Cortex of kidney (tissue), 1 donor: Measurements from ENCODE around the gene SLC30A9.

Source experiments
- DNase-seq: peaks from one replicate; lab custom pipeline; 2025; lab: John Stamatoyannopoulos, UW

The SLC30A9 gene

DNA sequence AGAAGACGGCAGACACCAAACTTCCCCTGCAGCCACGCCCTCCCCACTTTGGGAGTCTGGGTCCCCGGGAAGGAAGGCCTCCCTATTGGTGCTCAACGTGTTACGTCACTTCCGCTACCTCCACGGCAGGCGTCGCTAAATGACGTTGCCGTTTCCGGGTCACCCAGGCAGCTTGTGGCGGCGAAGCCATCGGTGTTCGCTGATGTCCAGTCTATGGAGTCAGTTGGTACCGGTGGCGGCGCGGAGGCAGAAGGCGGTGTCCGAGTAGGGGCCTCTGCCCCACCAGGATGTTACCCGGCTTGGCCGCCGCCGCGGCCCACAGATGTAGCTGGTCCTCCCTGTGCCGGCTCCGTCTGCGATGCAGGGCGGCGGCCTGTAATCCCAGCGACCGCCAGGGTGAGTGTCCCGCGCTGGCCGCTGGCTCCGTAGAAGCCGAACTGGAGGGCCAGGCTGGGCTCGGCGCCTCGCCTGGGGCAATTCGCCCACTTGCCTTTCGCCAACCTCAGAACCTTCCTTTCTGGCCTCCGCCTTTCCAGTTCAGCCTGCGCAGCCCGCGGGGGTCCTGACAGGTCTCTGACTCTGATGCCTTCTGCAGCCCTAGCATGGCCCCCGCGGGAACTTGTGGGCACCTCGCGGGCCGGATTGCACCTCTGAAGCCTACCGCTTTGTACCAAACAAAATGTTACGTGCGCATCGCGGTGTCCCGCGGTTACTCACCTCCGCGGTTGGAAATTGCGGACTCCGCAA, at the start of gene SLC30A9:
SLC30A9 (plus strand) TSS at position 166 of the 747 bp plus-strand sequence; CDS start at position 288, 122 bp downstream.
- DNase-seq: no peak

GRCh38 chr4:41940834-41941233, 49.5 kb upstream of the SLC30A9 start:
- no peak for DNase-seq

DNA sequence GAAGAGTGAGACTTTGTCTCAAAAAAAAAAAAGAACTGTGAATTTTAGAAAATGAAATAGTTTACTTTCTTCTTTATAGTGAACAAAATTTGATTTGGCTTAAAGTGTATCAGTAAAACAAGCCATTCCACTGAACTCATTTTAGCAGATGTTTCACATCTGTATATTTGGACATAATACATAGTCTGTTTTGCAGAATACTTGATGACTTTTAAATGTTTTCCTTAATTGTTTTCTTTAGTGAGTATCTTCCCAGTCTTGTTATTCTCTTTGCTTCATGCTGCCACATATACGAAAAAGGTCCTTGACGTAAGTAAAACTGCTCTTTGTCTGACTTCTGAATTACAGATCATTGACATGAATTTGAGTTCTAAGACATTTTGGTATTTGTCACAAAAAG, 46.8 kb upstream of the SLC30A9 start:
- no peak for DNase-seq

DNA sequence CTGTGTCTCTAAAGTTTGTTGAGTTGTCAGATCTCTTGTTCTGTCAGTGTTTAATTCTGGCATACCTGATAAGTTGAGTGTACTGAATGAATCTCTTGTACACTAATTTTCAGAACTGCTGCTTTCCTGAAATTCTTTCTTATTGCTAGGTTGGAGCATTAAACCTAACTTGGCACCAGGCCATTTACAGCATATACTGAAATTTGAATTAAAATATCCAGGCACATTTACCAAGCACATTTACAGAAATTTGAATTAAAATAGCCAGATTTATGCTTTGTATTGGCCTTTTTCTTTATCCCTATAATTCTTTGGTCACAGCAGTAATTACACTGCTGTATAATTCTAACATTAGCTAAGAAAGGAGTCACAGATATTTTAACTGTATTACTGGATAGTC, 46.2 kb upstream of the SLC30A9 start:
- DNase-seq: no peak

- no peak for DNase-seq
Observed at GRCh38 chr4:41949531-41949930, 40.8 kb upstream of the SLC30A9 start.

GRCh38 chr4:41957634-41958033, 32.7 kb upstream of the SLC30A9 start:
- no peak for DNase-seq

- no peak for DNase-seq
Observed at GRCh38 chr4:41963105-41963504, 27.2 kb upstream of the SLC30A9 start.

- no peak for DNase-seq
Observed at GRCh38 chr4:41964401-41964800, 25.9 kb upstream of the SLC30A9 start.

GRCh38 chr4:41967392-41967791, 22.9 kb upstream of the SLC30A9 start:
- no peak for DNase-seq

DNA sequence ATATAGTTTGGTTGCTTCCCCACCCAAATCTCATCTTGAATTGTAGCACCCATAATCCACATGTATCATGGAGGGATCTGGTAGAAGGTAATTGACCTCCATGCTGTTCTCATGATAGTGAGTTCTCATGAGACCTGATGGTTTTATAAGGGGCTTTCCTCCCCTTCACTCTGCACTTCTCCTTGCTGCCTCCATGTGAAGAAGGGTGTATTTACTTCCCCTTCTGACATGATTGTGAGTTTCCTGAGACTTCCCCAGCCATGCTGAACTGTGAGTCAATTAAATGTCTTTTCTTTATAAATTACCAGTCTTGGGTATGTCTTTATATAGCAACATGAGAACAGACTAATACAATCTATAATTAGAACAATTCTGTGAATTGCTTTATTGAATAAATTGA, 20.7 kb upstream of the SLC30A9 start:
- no peak for DNase-seq

DNA sequence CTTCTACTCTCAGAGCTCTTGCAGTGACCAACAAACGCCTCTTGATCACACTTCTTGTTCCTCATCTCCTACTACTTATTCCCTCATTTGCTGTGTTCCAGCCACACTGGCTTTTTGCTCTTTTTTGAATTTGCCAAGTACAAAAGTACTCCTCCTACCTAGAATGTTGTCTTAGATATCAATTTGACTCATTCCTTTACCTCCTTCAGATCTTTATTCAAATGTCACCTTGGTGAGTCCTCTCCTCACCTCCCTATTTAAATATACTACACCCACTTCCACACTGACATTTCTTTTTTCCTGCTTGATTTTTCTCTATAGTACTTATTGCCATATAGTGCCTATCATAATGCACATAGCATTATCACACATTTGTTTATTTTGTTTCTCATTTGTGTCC, 15.0 kb upstream of the SLC30A9 start:
- DNase-seq: no peak

GRCh38 chr4:41976775-41977516, 13.4 kb upstream of the SLC30A9 start:
- DNase-seq: no peak

GRCh38 chr4:41977709-41978108, 12.6 kb upstream of the SLC30A9 start:
- no peak for DNase-seq

DNA sequence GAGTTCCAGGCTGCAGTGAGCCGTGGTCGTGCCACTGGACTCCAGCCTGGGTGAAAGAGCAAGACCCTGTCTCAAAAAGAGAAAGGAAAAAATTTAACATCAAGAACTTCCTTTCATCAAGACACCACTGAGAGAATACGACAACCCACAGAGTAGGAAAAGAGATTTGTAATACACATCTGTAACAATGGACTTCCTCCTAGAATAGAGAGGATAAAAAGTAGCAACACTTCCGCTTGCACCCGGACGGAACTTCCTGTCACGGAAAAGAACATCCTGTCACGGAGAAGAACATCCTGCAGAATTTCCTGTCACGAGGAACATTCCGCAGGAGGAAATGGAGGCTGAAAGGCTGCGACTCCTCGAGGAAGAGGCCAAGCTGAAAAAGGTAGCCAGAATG, 8.9 kb upstream of the SLC30A9 start, which contains the start of gene DCAF4L1:
DCAF4L1 (plus strand) TSS at position 301 of the 400 bp plus-strand sequence; CDS start at position 338, 37 bp downstream.
- DNase-seq: no peak

DNA sequence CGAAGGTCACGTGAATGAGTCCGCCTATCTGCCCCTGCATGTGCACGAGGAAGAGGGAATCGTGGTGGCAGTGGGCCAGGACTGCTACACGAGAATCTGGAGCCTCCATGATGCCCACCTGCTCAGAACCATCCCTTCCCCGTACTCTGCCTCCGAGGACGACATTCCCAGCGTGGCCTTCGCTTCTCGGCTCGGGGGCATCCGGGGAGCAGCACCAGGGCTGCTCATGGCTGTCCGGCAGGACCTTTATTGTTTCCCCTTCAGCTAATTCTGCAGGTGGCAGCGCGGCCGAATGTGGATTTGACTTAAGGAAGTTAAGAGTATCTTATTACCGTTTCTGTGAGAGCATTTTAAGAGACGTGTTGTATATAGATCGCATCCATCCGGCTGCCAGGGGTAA, 7.6 kb upstream of the SLC30A9 start:
- DNase-seq: no peak

- DNase-seq: no peak
Observed at GRCh38 chr4:41985151-41985550, 5.2 kb upstream of the SLC30A9 start.

GRCh38 chr4:41989994-41990364, 351 bp upstream of the SLC30A9 start:
- no peak for DNase-seq

DNA sequence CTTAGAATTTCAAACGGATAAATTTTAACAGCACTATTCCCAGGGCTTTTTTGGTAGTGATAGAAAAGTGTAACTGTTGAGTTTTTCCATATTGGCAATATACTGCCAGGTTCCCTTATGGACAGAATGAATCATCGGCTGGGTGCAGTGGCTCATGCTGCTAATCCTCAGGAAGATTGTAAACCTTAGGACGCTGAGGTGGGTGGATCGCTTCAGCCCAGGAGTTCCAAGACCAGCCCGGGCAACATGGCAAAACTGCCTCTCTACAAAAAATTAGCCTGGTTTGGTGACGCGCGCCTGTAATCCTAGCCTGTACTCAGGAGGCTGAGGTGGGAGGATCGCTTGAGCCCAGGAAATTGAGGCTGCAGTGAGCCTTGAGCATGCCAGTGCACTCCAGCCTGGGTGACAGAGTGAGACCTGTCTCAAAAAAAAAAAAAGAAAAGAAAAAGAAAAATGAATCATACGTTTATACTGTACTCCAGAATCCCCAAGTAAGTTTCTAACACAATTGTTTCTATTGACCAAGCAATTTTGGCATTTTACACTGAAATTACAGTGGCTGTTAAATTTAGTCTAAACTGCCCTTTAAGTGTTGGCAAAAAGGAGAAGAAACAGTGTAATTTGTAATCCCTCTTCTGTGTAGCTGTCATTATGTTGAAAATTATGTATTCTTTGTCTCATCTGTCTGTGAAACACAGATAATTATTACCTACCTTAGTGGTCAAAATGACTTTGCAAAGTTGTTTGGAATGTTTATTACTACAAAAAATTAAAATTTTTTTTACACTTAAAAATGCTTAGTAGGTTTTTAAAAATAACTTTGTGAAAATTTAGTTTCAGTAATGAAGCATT, 1.8 kb downstream of the SLC30A9 start:
- no peak for DNase-seq

DNA sequence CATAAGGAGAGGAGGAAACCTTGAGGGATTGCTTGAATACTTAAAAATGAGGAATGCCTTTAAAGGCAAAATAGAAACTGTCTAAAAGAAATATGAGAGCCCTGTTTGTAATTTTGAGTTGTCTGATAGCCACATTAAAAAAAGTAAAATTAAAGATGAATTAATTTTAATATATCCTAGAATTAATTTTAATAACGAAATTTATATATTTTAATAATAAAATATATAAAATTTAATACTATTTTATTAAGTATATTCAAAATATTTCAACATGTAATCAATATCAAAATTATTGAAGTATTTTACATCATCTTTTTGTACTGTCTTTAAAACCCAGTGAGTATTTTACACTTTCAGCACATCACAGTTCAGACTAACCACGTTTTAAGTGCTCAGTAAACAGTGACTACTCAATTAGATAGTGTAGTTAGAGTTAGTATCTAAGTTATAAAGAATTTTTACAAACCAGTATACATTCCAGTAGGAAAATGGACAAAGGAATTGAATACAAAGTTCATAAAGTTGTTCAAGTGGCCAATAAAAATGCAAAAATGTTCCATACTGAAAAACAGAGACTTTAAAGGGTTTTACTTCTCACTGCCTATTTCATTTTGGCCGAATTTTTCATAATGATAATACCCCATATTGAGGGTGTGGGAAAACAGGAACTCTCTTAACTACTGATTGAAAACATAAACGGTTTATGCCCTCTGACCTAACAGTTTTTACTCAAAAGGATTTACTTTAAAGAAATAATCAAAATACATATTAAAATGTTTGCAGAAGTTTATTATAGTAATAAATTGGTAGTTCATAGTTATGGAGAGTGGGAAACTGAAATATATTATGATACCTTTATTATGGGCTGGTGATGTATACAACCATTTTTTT, 2.9 kb downstream of the SLC30A9 start:
- DNase-seq: no peak

DNA sequence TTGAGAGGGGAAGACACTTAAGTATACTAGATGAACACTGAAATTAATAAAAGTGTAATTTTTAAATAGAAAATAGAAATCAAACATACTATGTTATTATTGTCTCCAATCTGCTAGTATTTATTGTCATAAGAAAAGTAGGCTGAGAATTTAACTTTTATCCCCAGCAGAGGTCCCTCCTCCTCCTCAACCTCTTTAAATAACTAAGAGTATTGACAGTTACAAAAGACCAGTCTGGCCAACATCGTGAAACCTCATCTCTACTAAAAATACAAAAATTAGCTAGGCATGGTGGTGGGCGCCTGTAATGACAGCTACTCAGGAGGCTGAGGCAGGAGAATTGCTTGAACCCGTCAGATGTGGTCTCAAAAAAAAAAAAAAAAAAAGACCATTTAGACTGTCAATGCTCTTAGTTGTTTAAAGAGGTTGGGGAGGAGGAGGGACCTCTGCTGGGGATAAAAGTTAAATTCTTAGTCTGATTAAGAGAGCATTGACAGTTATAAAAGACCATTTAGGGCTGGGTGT, 4.2 kb downstream of the SLC30A9 start:
- no peak for DNase-seq

- no peak for DNase-seq
Observed at GRCh38 chr4:41998019-41998418, 7.7 kb downstream of the SLC30A9 start.
